HG02885 (cell line): ENCODE measurements around the gene NR2C2AP.

ENCODE experiments used
- ATAC-seq: cut with Tn5 transposase; IDR thresholded peaks from one replicate; pipeline ENCODE4 v1.9.1; 2021; ENCODE audit warnings: mild to moderate bottlenecking; ENCODE audit not compliant: unreplicated experiment, poor library complexity

The NR2C2AP gene

GRCh38 chr19:19155495-19156219 is 47.6 kb downstream of the NR2C2AP start:
- peak; percentile 79 for ATAC-seq

DNA sequence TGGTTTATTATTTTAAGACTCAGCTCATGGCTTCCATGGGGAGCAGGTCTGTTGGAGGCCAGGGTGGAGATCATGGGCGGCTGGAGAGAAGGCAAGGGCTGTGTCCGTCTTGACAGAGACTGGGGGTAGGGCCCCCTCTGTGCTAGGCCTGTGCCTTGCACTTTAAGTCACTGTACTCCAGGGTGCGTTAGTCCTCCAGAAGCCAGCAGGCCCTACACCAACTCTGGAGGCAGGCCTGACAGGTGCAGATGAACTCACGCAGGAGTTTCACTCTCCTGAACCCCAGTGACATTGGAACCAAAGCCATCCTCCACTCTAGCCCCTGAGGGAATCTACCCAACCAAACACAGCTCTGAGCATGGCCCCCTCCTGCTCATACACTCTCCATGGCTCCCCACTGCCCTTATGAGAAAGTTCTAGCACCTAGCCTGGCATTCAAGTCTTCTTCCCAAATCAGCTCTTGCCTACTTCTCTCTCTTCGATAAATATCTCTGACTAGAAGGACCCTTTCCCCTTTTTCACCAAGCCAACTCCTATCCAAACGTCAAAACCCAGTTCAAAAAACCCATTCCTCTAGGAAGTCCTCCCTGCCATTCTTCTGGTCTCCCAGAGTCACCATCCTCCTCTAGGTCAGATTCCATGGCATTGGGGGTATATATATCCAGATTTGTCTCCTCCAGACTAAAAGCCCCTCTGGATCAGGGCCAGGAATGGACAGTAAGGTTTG is 48.3 kb downstream of the NR2C2AP start:
- ATAC-seq, result no peak

DNA sequence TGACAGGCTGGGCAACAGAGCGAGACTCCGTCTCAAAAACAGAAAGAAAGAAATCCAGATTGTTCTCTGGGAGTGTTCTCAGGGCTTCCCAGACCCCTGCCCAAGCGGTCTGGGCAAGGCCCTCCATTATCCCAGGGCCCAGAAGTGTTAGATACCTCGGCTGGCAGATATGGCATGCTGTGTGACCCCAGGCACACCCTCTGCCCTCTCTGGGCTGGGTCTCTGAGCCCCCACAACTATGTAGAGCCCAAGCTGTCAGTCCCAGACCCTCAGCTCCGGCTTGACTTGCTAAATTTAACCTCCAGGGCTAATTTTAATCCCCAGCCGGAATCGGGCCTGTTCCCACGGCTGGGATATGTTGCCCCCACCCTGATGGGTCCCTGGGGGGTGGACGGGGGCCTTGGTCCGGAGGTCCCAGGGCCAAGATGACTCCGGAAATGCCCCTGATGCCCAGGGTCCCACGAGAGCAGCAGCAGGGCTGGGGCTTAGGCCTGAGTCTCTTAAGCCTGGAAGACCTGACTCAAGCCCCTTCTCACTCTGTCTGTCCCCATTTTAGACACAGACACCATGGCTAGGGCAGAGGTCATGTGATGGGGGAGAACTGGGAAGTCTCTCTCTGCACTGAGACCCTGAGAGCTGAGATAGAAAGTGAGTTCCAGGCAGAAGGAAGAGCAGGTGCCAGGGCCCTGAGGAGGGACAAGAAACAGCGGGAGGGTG is 50.4 kb downstream of the NR2C2AP start:
- ATAC-seq, result no peak

DNA sequence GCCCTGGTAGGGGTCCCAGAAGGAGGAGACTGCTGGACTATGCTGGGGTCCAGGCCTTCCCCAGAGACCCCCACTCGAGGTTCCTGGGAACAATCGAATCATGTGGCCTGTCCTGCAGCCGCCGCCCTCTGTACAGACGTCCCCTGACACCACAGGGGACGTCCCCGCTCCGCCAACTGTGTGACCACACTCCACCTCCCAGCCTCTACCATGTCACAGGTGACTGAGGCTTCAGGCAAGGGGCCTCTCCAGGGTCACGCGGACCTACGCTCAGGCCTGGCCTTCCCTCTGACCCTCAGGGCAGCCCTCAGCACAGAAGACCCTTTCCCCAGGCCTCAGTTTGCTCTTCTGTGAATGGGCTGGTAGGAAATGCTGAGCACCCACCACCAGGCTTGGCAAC is 51.8 kb downstream of the NR2C2AP start:
- ATAC-seq, result peak; percentile 67
